Measurements from ENCODE around the gene EPB41. TPM values are rescaled to one million over a fixed set of nuclear protein-coding genes. Genes with fewer than 3 reads are reported as not detected.

Gene EPB41
- total and polyA plus RNA-seq, 2 donors = 18.6 to 98.0 TPM

DNA sequence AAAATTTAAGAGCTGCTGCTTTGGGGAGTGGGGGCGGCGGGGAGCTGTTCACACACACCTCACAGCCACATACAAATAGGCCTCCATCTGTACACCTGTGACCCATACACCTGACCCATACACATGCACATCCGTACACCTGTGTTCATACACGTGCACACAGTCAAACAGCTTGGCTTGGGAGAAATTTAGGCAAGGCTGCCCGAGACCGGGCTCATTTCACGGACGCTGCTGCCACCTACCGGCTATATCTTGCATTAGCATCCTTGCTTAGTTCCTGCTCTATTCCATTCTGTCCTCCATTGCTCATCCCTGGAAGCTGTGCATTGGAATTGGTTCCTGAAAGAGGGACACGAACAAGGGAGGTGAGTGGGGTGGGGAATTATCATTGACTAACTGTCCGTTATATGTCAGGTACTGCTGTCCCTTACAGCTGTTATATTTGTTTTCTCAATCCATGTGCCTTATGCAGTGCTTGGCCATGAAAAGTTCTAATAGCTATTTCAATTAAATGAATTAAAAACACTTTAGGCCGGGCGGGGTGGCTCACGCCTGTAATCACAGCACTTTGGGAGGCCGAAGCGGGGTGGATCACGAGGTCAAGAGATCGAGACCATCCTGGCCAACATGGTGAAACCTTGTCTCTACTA lies 37.1 kb upstream of the EPB41 start:
- peaks cover 0 to 10% of the 10 kb centered on the region in 2 donors for H3K4me1 ChIP-seq (ENCODE audit: control insufficient read depth in 2 of 2, insufficient read depth in 2 of 2, low read length in 2 of 2)
- H3K9me3 ChIP-seq (ENCODE audit: control insufficient read depth in 2 of 2, insufficient read depth in 1 of 2, low read length in 1 of 2) = no peaks in the 10 kb centered on the region
- H3K27me3 ChIP-seq (ENCODE audit: control insufficient read depth in 2 of 2, insufficient read depth in 1 of 2, low read length in 1 of 2) = peaks cover 0 to 7% of the 10 kb centered on the region in 2 donors
- H3K27ac ChIP-seq (ENCODE audit: low read depth in 1 of 2, low read length in 1 of 2) = no peak overlapping the region
- 32% methylated on average over 18 of the region's 18 CpGs for WGBS
- H3K36me3 ChIP-seq (ENCODE audit: control insufficient read depth in 2 of 2, insufficient read depth in 2 of 2, low read length in 1 of 2) = no peaks in the 10 kb centered on the region
- peak in 8 of 9 donors; percentile 49 to 86 (median 76) for DNase-seq (ENCODE audit: low read depth in 6 of 9, low spot score in 9 of 9)
- H3K4me3 ChIP-seq (ENCODE audit: low read length in 2 of 2) = no peak overlapping the region

DNA sequence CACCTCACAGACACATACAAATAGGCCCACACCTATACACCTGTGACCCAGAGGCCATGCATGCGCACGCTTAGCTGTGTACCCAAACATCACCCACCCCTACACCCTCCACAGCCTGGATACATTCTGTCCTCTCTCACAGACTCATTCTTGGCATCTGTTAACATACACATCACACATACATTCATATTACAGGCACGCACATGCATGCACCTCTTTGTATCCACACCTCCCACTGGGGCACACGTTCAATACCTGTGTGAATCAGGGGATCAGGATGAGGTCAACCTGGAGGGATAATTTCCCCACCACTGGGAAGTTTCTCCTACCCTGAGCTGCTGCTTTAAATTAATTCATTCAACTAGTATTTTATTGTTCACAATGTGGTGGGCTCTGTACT lies 35.6 kb upstream of the EPB41 start:
- Histone ChIP-seq H3K27ac (ENCODE audit: low read depth in 1 of 2, low read length in 1 of 2) (no peak overlapping the region), H3K4me3 (ENCODE audit: low read length in 2 of 2) (no peak overlapping the region)

DNA sequence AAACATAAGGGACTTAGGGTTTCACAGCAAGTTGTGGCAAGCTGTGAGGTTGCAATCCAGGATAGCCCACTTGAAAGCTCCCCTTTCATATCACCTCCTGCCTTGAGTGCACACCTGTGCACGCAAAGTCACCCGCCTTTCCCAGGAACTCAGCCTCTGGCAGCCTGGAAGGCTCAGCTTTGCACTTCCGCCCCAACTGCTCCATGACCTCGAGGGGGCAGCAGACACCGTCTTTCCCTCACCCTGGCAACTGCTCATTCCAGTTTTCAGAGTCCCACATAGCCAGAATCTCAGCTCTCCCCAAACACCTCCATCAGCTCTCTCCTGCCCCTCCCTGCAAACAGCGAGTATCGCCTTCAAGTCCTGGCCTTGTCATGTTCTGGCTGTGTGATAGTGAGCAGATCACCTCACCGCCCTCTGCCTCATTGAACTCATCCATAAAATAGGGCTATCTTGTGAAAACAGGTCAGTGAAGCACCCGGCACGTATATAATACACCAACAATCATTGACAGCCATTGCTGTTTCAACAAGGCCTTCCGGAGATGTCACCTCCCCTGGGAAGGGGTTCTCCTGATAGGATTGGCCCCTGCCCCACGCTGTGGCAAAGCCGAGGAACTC lies 32.2 kb upstream of the EPB41 start:
- Histone ChIP-seq H3K4me3 (ENCODE audit: low read length in 2 of 2) (no peak overlapping the region), H3K4me1 (ENCODE audit: control insufficient read depth in 2 of 2, insufficient read depth in 2 of 2, low read length in 2 of 2) (peaks cover 13 to 44% of the 10 kb centered on the region in 2 donors), H3K9me3 (ENCODE audit: control insufficient read depth in 2 of 2, insufficient read depth in 1 of 2, low read length in 1 of 2) (no peaks in the 10 kb centered on the region), H3K27ac (ENCODE audit: low read depth in 1 of 2, low read length in 1 of 2) (peak overlapping the region in 1 of 2 donors; percentile 11), H3K27me3 (ENCODE audit: control insufficient read depth in 2 of 2, insufficient read depth in 1 of 2, low read length in 1 of 2) (no peaks in the 10 kb centered on the region), H3K36me3 (ENCODE audit: control insufficient read depth in 2 of 2, insufficient read depth in 2 of 2, low read length in 1 of 2) (no peaks in the 10 kb centered on the region)
- peak; percentile 59 to 88 (median 77) for DNase-seq (ENCODE audit: low read depth in 6 of 9, low spot score in 9 of 9)
- WGBS = 45% methylated on average over 13 of the region's 13 CpGs

More for the DNA sequence above, 35.6 kb upstream of the EPB41 start:
- WGBS = 96% methylated on average over 4 of the region's 4 CpGs
- Histone ChIP-seq H3K27me3 (ENCODE audit: control insufficient read depth in 2 of 2, insufficient read depth in 1 of 2, low read length in 1 of 2) (peaks cover 0 to 7% of the 10 kb centered on the region in 2 donors), H3K36me3 (ENCODE audit: control insufficient read depth in 2 of 2, insufficient read depth in 2 of 2, low read length in 1 of 2) (no peaks in the 10 kb centered on the region), H3K9me3 (ENCODE audit: control insufficient read depth in 2 of 2, insufficient read depth in 1 of 2, low read length in 1 of 2) (no peaks in the 10 kb centered on the region), H3K4me1 (ENCODE audit: control insufficient read depth in 2 of 2, insufficient read depth in 2 of 2, low read length in 2 of 2) (peaks cover 0 to 17% of the 10 kb centered on the region in 2 donors)
- no peak for DNase-seq (ENCODE audit: low read depth in 6 of 9, low spot score in 9 of 9)

DNA sequence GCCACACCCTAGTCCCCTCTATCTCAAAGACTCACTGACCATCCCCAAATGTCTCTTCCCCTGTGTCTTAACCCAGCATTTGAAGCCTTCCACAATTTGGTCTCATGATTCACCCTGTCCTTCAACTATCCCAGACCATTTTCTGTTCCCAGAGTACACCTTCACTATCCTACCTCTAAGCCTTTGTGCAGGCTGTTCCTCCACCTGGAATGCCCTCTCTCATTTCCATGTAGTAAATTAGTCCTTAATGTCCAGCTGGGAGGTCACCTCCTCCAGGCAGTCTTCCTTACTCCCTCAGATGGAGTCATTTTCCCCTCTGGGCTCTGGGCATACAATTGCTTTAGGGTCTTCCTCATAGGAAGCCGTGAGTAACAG lies 31.1 kb upstream of the EPB41 start:
- no peaks in the 10 kb centered on the region for H3K36me3 ChIP-seq (ENCODE audit: control insufficient read depth in 2 of 2, insufficient read depth in 2 of 2, low read length in 1 of 2)
- H3K4me1 ChIP-seq (ENCODE audit: control insufficient read depth in 2 of 2, insufficient read depth in 2 of 2, low read length in 2 of 2) = peaks cover 20 to 50% of the 10 kb centered on the region in 2 donors
- H3K9me3 ChIP-seq (ENCODE audit: control insufficient read depth in 2 of 2, insufficient read depth in 1 of 2, low read length in 1 of 2) = no peaks in the 10 kb centered on the region
- H3K27ac ChIP-seq (ENCODE audit: low read depth in 1 of 2, low read length in 1 of 2) = no peak overlapping the region
- no peak for DNase-seq (ENCODE audit: low read depth in 6 of 9, low spot score in 9 of 9)
- no peak overlapping the region for H3K4me3 ChIP-seq (ENCODE audit: low read length in 2 of 2)
- H3K27me3 ChIP-seq (ENCODE audit: control insufficient read depth in 2 of 2, insufficient read depth in 1 of 2, low read length in 1 of 2) = no peaks in the 10 kb centered on the region
- WGBS = 97% methylated on average over 1 of the region's 1 CpG

DNA sequence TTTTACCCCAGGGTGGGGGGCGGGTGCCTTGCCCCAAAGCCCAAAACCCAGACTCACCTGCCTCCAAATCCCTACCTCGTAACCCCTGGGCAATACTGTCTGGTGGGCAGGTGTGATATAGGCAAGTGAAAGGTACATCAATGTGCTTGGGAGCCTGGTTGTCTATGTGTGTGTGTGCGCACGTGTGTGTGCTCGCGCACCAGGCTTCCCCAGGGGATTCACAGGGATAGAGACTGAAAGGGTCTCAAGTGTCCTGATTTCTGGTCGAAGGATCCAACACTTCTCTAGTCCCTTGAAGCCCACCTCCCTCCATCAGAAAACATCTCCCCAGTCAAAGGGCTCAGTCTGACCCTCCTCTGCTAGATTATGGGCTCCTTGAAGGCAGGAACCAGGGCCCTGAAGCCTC lies 28.9 kb upstream of the EPB41 start:
- H3K27me3 ChIP-seq (ENCODE audit: control insufficient read depth in 2 of 2, insufficient read depth in 1 of 2, low read length in 1 of 2) = no peaks in the 10 kb centered on the region
- H3K36me3 ChIP-seq (ENCODE audit: control insufficient read depth in 2 of 2, insufficient read depth in 2 of 2, low read length in 1 of 2) = no peaks in the 10 kb centered on the region
- H3K27ac ChIP-seq (ENCODE audit: low read depth in 1 of 2, low read length in 1 of 2) = peak overlapping the region; percentile 38 to 47
- no peak for DNase-seq (ENCODE audit: low read depth in 6 of 9, low spot score in 9 of 9)
- WGBS = 84% methylated on average over 7 of the region's 7 CpGs
- no peak overlapping the region for H3K4me3 ChIP-seq (ENCODE audit: low read length in 2 of 2)
- H3K9me3 ChIP-seq (ENCODE audit: control insufficient read depth in 2 of 2, insufficient read depth in 1 of 2, low read length in 1 of 2) = no peaks in the 10 kb centered on the region
- peaks cover 21 to 53% of the 10 kb centered on the region in 2 donors for H3K4me1 ChIP-seq (ENCODE audit: control insufficient read depth in 2 of 2, insufficient read depth in 2 of 2, low read length in 2 of 2)

DNA sequence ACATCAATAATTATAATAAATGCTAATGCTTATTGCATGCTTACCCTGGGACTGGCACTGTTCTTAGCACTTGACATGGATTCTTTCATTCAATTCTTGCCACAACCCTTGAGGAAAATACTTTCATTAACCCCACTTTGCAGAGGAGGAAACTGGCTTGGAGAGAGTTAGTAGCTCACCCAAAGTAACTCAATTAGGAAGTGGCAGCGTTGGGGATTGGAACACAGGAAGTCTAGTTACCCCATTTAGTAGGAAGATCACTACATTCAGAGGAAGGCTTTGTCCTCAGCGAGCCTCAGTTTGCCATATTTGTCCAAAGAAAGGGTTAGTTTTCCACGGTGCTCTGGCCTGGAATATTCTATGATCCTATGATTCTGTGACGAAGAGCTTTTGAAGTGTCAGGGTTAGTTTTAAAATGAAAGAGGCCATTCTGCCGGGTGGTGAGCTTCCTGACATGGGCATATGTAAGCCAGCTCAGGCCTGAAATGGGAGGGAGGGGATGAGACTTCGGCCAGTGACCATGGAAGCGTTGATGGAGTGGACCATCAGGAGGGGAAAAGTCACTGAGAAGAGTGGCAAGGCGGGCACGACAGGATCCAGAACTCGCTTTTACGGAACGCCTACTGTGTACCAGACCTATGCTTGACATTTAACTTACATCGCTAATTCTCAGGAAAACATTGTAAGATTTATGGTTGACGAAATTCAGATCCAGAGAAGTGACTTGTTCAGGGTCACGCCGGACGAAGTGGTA lies 28.2 kb upstream of the EPB41 start:
- 60% methylated on average over 17 of the region's 17 CpGs for WGBS
- Histone ChIP-seq H3K36me3 (ENCODE audit: control insufficient read depth in 2 of 2, insufficient read depth in 2 of 2, low read length in 1 of 2) (no peaks in the 10 kb centered on the region), H3K9me3 (ENCODE audit: control insufficient read depth in 2 of 2, insufficient read depth in 1 of 2, low read length in 1 of 2) (no peaks in the 10 kb centered on the region), H3K4me1 (ENCODE audit: control insufficient read depth in 2 of 2, insufficient read depth in 2 of 2, low read length in 2 of 2) (peaks cover 21 to 53% of the 10 kb centered on the region in 2 donors), H3K27ac (ENCODE audit: low read depth in 1 of 2, low read length in 1 of 2) (peak overlapping the region in 1 of 2 donors; percentile 6), H3K27me3 (ENCODE audit: control insufficient read depth in 2 of 2, insufficient read depth in 1 of 2, low read length in 1 of 2) (no peaks in the 10 kb centered on the region), H3K4me3 (ENCODE audit: low read length in 2 of 2) (peak overlapping the region in 1 of 2 donors; percentile 94)
- DNase-seq (ENCODE audit: low read depth in 6 of 9, low spot score in 9 of 9) = peak in 1 of 9 donors; percentile 18

DNA sequence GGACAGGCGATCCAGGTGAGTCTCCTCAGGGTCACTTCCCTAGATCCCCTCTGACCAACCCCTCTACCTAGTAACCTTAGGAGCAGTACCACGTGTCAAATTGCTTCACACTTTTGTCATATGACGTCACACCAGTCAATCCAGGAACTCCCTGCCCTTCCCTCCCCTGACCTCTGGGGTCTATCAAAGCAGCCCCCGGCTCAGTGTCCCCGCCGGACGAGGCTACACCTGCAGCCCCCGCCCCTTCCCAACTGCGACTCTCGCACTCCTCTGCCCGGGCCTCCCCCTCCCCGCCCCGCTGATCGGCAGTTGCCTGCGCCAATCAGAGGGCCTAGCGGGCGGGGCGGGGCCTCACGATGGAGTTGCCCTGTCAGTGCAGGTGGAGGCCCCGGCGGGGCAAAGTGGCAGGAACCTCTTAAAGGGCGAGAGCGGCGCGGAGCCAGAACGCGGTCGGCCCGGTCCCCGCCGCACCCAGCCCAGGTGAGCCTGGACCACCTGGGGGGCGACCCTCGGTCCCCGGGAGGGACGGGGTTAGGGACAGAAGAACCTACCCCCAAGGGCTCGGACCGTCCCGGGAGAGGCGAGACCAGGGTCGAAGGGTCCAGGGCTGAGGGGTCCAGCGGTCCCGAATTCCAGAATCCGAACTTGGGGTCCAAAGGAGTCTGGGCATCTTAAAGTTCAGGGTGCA lies 27.5 kb upstream of the EPB41 start:
- Histone ChIP-seq H3K27ac (ENCODE audit: low read depth in 1 of 2, low read length in 1 of 2) (peak overlapping the region; percentile 47 to 77), H3K27me3 (ENCODE audit: control insufficient read depth in 2 of 2, insufficient read depth in 1 of 2, low read length in 1 of 2) (no peaks in the 10 kb centered on the region), H3K9me3 (ENCODE audit: control insufficient read depth in 2 of 2, insufficient read depth in 1 of 2, low read length in 1 of 2) (no peaks in the 10 kb centered on the region), H3K4me1 (ENCODE audit: control insufficient read depth in 2 of 2, insufficient read depth in 2 of 2, low read length in 2 of 2) (peaks cover 21 to 49% of the 10 kb centered on the region in 2 donors), H3K36me3 (ENCODE audit: control insufficient read depth in 2 of 2, insufficient read depth in 2 of 2, low read length in 1 of 2) (no peaks in the 10 kb centered on the region), H3K4me3 (ENCODE audit: low read length in 2 of 2) (peak overlapping the region; percentile 82 to 94)
- under 1% methylated on average over 43 of the region's 43 CpGs for WGBS
- peak; percentile 58 to 96 (median 89) for DNase-seq (ENCODE audit: low read depth in 6 of 9, low spot score in 9 of 9)

DNA sequence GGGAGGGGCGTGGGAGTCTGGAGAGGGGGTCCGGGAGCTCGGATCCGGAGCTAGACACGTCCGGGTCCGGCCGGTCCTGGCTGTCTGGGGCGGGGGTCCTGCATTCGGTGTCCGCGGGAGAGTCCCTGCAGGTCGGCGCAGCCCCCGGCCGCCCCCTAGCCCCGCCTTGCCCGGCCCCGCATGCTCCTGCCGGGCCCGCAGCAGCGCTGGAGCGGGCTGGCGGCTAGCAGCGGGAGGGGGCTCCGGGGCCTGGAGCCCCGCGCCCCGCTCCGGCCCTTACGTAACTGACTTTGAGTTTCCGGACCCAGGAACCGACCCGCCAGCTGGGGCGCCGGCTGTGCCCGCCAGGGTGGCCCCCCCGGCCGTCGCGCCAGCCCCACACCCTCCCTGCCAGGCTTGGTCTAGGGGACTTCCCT lies 26.9 kb upstream of the EPB41 start:
- peak in 2 of 9 donors; percentile 26 to 49 for DNase-seq (ENCODE audit: low read depth in 6 of 9, low spot score in 9 of 9)
- Histone ChIP-seq H3K4me3 (ENCODE audit: low read length in 2 of 2) (peak overlapping the region; percentile 82 to 94), H3K4me1 (ENCODE audit: control insufficient read depth in 2 of 2, insufficient read depth in 2 of 2, low read length in 2 of 2) (peaks cover 21 to 44% of the 10 kb centered on the region in 2 donors), H3K27ac (ENCODE audit: low read depth in 1 of 2, low read length in 1 of 2) (peak overlapping the region in 1 of 2 donors; percentile 77), H3K9me3 (ENCODE audit: control insufficient read depth in 2 of 2, insufficient read depth in 1 of 2, low read length in 1 of 2) (no peaks in the 10 kb centered on the region), H3K27me3 (ENCODE audit: control insufficient read depth in 2 of 2, insufficient read depth in 1 of 2, low read length in 1 of 2) (no peaks in the 10 kb centered on the region), H3K36me3 (ENCODE audit: control insufficient read depth in 2 of 2, insufficient read depth in 2 of 2, low read length in 1 of 2) (no peaks in the 10 kb centered on the region)
- under 1% methylated on average over 41 of the region's 41 CpGs for WGBS

All from thymus (tissue), 11 donors.